H9 (cell line): Measurements from ENCODE around the gene TAF3. TPM values are rescaled to one million over a fixed set of nuclear protein-coding genes. Genes with fewer than 3 reads are reported as not detected.

Source experiments
- DNase-seq: peaks from one replicate; pipeline ENCODE4 v3.0.0-alpha.2; 2017
- H2AFZ ChIP-seq: one replicate; pipeline ENCODE4 v1.6.1; 2013; ENCODE audit warnings: mild to moderate bottlenecking, low read length, control low read depth, moderate library complexity
- H2AK5ac ChIP-seq: 2 replicates; pipeline ENCODE4 v1.6.1; 2013; ENCODE audit warnings: low read length, control low read depth, mixed read lengths; ENCODE audit not compliant: insufficient read length
- H2BK120ac ChIP-seq: one replicate; pipeline ENCODE4 v1.6.1; 2013; ENCODE audit warnings: low read depth, mild to moderate bottlenecking, low read length, control low read depth, inconsistent platforms; ENCODE audit not compliant: poor library complexity, severe bottlenecking
- H2BK12ac ChIP-seq: 2 replicates; pipeline ENCODE4 v1.6.1; 2013; ENCODE audit warnings: low read length, control low read depth, mixed read lengths, low read depth; ENCODE audit not compliant: insufficient read length
- H2BK15ac ChIP-seq: 2 replicates; pipeline ENCODE4 v1.6.1; 2013; ENCODE audit warnings: low read depth, low read length, control low read depth
- H2BK20ac ChIP-seq: one replicate; pipeline ENCODE4 v1.6.1; 2013; ENCODE audit warnings: low read depth, mild to moderate bottlenecking, low read length, control low read depth, inconsistent platforms; ENCODE audit not compliant: poor library complexity, severe bottlenecking
- H2BK5ac ChIP-seq: 2 replicates; pipeline ENCODE4 v1.6.1; 2013; ENCODE audit warnings: low read length, control low read depth, mixed read lengths; ENCODE audit not compliant: insufficient read length
- H3K14ac ChIP-seq: 2 replicates; pipeline ENCODE4 v1.6.1; 2013; ENCODE audit warnings: low read length, control low read depth; ENCODE audit not compliant: insufficient read depth
- H3K18ac ChIP-seq: 2 replicates; pipeline ENCODE4 v1.6.1; 2013; ENCODE audit warnings: low read depth, mild to moderate bottlenecking, mixed read lengths, low read length, control low read depth; ENCODE audit not compliant: insufficient read length
- H3K23ac ChIP-seq: 2 replicates; pipeline ENCODE4 v1.6.1; 2013; ENCODE audit warnings: low read length, control low read depth, mixed read lengths, low read depth; ENCODE audit not compliant: insufficient read length
- H3K23me2 ChIP-seq: 2 replicates; pipeline ENCODE4 v1.6.1; 2013; ENCODE audit warnings: low read depth, mild to moderate bottlenecking, mixed read lengths, low read length, control low read depth; ENCODE audit not compliant: insufficient read length, poor library complexity, severe bottlenecking
- H3K27ac ChIP-seq: 2 replicates; pipeline ENCODE4 v1.5.1; 2013; ENCODE audit warnings: low read length, control low read depth, mixed read lengths, low read depth; ENCODE audit not compliant: insufficient read length
- H3K27me3 ChIP-seq: 2 replicates; pipeline ENCODE4 v1.6.1; 2013; ENCODE audit warnings: low read length, control low read depth, inconsistent platforms; ENCODE audit not compliant: insufficient read depth
- H3K4ac ChIP-seq: 2 replicates; pipeline ENCODE4 v1.6.1; 2013; ENCODE audit warnings: low read depth, mild to moderate bottlenecking, control low read depth, inconsistent platforms, low read length, moderate library complexity
- H3K4me1 ChIP-seq: 2 replicates; pipeline ENCODE4 v1.6.1; 2013; ENCODE audit warnings: low read length, control low read depth, inconsistent platforms; ENCODE audit not compliant: insufficient read depth
- H3K4me2 ChIP-seq: 2 replicates; pipeline ENCODE4 v1.6.1; 2013; ENCODE audit warnings: low read length, control low read depth, mixed read lengths; ENCODE audit not compliant: insufficient read length, insufficient read depth
- H3K56ac ChIP-seq: 2 replicates; pipeline ENCODE4 v1.6.1; 2013; ENCODE audit warnings: low read depth, mild to moderate bottlenecking, mixed read lengths, low read length, control low read depth; ENCODE audit not compliant: insufficient read length
- H3K79me1 ChIP-seq: 2 replicates; pipeline ENCODE4 v1.6.1; 2013; ENCODE audit warnings: low read depth, mild to moderate bottlenecking, moderate library complexity, low read length, control low read depth, inconsistent platforms; ENCODE audit not compliant: insufficient read depth, poor library complexity, severe bottlenecking
- H3K79me2 ChIP-seq: 2 replicates; pipeline ENCODE4 v1.6.1; 2013; ENCODE audit warnings: low read length, control low read depth, inconsistent platforms; ENCODE audit not compliant: insufficient read depth
- H3K9ac ChIP-seq: 2 replicates; pipeline ENCODE4 v1.6.1; 2013; ENCODE audit warnings: low read length, control low read depth, mixed read lengths; ENCODE audit not compliant: insufficient read length; ENCODE audit errors: extremely low read depth
- H3K9me3 ChIP-seq: one replicate; pipeline ENCODE4 v1.6.1; 2013; ENCODE audit warnings: low read depth, low read length, inconsistent platforms; ENCODE audit not compliant: control insufficient read depth
- H3T11ph ChIP-seq: one replicate; pipeline ENCODE4 v1.6.1; 2013; ENCODE audit warnings: mild to moderate bottlenecking, low read length, control low read depth, inconsistent platforms
- H4K20me1 ChIP-seq: one replicate; pipeline ENCODE4 v1.6.1; 2013; ENCODE audit not compliant: control insufficient read depth, insufficient read length, insufficient read depth
- H4K5ac ChIP-seq: 2 replicates; pipeline ENCODE4 v1.6.1; 2013; ENCODE audit warnings: low read depth, mild to moderate bottlenecking, mixed read lengths, low read length, control low read depth; ENCODE audit not compliant: insufficient read length
- H4K8ac ChIP-seq: replicated peaks from 2 replicates; pipeline ENCODE4 v1.6.1; 2013; ENCODE audit warnings: low read length, control low read depth, mixed read lengths, low read depth; ENCODE audit not compliant: insufficient read length
- H4K91ac ChIP-seq: 2 replicates; pipeline ENCODE4 v1.6.1; 2013; ENCODE audit warnings: low read depth, mild to moderate bottlenecking, moderate library complexity, mixed read lengths, low read length, control low read depth; ENCODE audit not compliant: insufficient read length
- H3K27ac Mint-ChIP-seq, 3 experiments: 2 replicates in 2 of 3; 3 replicates in 1 of 3; pipeline ENCODE4 v1.8.0; 2020 to 2021; ENCODE audit warnings: mixed read lengths in 3 of 3, mild to moderate bottlenecking in 1 of 3, moderate library complexity in 1 of 3
- H3K27me3 Mint-ChIP-seq: 2 replicates; pipeline ENCODE4 v1.8.0; 2021; ENCODE audit warnings: low read depth, mild to moderate bottlenecking, moderate library complexity, mixed read lengths
- H3K36me3 Mint-ChIP-seq, 3 experiments: 2 replicates in 2 of 3; 3 replicates in 1 of 3; pipeline ENCODE4 v1.8.0; 2020 to 2021; ENCODE audit warnings: low read depth in 3 of 3, mixed read lengths in 3 of 3; ENCODE audit not compliant: insufficient read depth in 1 of 3
- H3K4me1 Mint-ChIP-seq, 2 experiments: 2 replicates each; pipeline ENCODE4 v1.8.0; 2020; ENCODE audit warnings: mixed read lengths in 2 of 2
- H3K4me3 Mint-ChIP-seq, 2 experiments: 2 replicates in 1 of 2; 3 replicates in 1 of 2; pipeline ENCODE4 v1.8.0; 2020 to 2021; ENCODE audit warnings: mild to moderate bottlenecking in 2 of 2, mixed read lengths in 2 of 2, moderate library complexity in 1 of 2
- H3K9me3 Mint-ChIP-seq, 2 experiments: 2 replicates in 1 of 2; 3 replicates in 1 of 2; pipeline ENCODE4 v1.8.0; 2020; ENCODE audit warnings: mild to moderate bottlenecking in 2 of 2, mixed read lengths in 2 of 2, moderate library complexity in 1 of 2
- WGBS: extraction: QIAGEN DNeasy Blood & Tissue Kit; methylation state at CpG from one replicate; pipeline ENCODE4 v1.1.7; 2013; ENCODE audit warnings: missing lambda C conversion rate, low lambda C conversion rate, mixed read lengths; ENCODE audit not compliant: insufficient read length; ENCODE audit errors: extremely low coverage; 5-methylcytosine and 5-hydroxymethylcytosine counted together
- total RNA-seq: library from RNA; stranded (reverse); gene quantifications from 2 replicates; pipeline ENCODE4 v1.2.1, GENCODE V29; 2021
- TF ChIP-seq, protein P1 (sequence below): fragments of 200-600 bp; sonication (generic); conservative IDR thresholded peaks from 3 replicates; pipeline ENCODE4 v1.8.0; 2021; ENCODE audit warnings: antibody characterized with exemption, mild to moderate bottlenecking

TAF3 gene
- total RNA-seq, 1 experiment from 2014 or later: 10.2 TPM

DNA sequence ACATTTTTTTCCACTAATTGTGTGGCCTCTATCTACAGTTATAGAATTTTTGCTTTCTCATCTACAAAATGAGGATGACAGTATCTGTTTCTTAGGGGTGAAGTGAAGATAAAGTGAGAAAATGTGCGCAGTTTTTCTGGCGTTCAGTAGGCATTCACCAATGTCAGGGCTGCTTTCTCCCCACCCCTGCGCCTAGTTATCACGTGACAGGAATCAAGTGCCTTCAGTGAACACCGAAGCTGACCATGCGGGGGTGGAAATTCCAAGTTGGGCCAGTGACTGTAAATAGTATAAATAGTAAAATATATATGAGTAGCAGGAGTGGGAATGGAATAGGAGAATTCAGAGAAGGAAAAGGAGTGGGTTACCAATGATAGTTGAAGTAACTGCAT lies 77.4 kb downstream of the TAF3 start:
- Mint-ChIP-seq H3K4me3 (no peak overlapping the region), H3K27me3 (no peaks in the 10 kb centered on the region), H3K36me3 (peaks cover 0 to 5% (median 2%) of the 10 kb centered on the region in 3 experiments; a peak in 2 of 7 replicates), H3K27ac (no peak overlapping the region), H3K9me3 (no peaks in the 10 kb centered on the region), H3K4me1 (peaks cover 2 to 3% of the 10 kb centered on the region in 2 experiments; a peak in 2 of 4 replicates)
- TF ChIP-seq, protein P1, sequence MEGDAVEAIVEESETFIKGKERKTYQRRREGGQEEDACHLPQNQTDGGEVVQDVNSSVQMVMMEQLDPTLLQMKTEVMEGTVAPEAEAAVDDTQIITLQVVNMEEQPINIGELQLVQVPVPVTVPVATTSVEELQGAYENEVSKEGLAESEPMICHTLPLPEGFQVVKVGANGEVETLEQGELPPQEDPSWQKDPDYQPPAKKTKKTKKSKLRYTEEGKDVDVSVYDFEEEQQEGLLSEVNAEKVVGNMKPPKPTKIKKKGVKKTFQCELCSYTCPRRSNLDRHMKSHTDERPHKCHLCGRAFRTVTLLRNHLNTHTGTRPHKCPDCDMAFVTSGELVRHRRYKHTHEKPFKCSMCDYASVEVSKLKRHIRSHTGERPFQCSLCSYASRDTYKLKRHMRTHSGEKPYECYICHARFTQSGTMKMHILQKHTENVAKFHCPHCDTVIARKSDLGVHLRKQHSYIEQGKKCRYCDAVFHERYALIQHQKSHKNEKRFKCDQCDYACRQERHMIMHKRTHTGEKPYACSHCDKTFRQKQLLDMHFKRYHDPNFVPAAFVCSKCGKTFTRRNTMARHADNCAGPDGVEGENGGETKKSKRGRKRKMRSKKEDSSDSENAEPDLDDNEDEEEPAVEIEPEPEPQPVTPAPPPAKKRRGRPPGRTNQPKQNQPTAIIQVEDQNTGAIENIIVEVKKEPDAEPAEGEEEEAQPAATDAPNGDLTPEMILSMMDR: no peak
- H4K5ac ChIP-seq: no peak overlapping the region
- no peak overlapping the region for H2BK5ac ChIP-seq
- WGBS: no CpG with 5 or more reads among the region's 6 CpGs
- no peaks in the 10 kb centered on the region; the same call in 1 of the 2 replicates for H3K27me3 ChIP-seq
- H3K9me3 ChIP-seq: no peaks in the 10 kb centered on the region
- H3K14ac ChIP-seq: no peak overlapping the region
- no peak overlapping the region for H2BK120ac ChIP-seq
- no peak overlapping the region for H2BK20ac ChIP-seq
- H3K27ac ChIP-seq: no peak overlapping the region
- H4K91ac ChIP-seq: no peak overlapping the region
- no peak overlapping the region for H2AFZ ChIP-seq
- H2BK15ac ChIP-seq: no peak overlapping the region
- no peak overlapping the region for H3K23ac ChIP-seq
- no peaks in the 10 kb centered on the region for H3K79me1 ChIP-seq
- no peak overlapping the region for H3T11ph ChIP-seq
- H4K20me1 ChIP-seq: no peaks in the 10 kb centered on the region
- no peak overlapping the region for H2BK12ac ChIP-seq
- no peak for DNase-seq
- H3K9ac ChIP-seq: no peak overlapping the region
- H3K79me2 ChIP-seq: no peaks in the 10 kb centered on the region
- H3K56ac ChIP-seq: no peak overlapping the region
- H3K4ac ChIP-seq: no peak overlapping the region
- no peak overlapping the region for H4K8ac ChIP-seq
- H3K18ac ChIP-seq: no peak overlapping the region
- H3K4me1 ChIP-seq: no peaks in the 10 kb centered on the region
- H3K4me2 ChIP-seq: no peak overlapping the region
- H2AK5ac ChIP-seq: no peak overlapping the region
- H3K23me2 ChIP-seq: no peaks in the 10 kb centered on the region
